A549 (cell line): ENCODE measurements around the gene CD200R1.

Source experiments
- BHLHE40 ChIP-seq: IDR thresholded peaks from 2 replicates; pipeline ENCODE4 v1.6.1; 2012; ENCODE audit warnings: low read depth, low read length, inconsistent platforms
- CBX8 ChIP-seq: fragments of 200-600 bp; sonication (generic); IDR thresholded peaks from 2 replicates; pipeline ENCODE4 v1.6.1; 2016
- CEBPB ChIP-seq, 2 experiments: fragments of >200 bp in 1 of 2; sonication (Bioruptor Twin) in 1 of 2; formaldehyde crosslinking in 1 of 2; IDR thresholded peaks; 2 replicates each; pipeline ENCODE4 v1.6.1; 2012 to 2016
- CTCF ChIP-seq: fragments of >200 bp; sonication (Bioruptor Twin); formaldehyde crosslinking; IDR thresholded peaks from 3 replicates; pipeline ENCODE4 v1.5.1; 2016
- NFE2L2 ChIP-seq: fragments of 150-350 bp; conservative IDR thresholded peaks from 2 replicates; pipeline ENCODE4 v1.6.1; 2014; ENCODE audit warnings: low read length
- POLR2A ChIP-seq: IDR thresholded peaks from 2 replicates; pipeline ENCODE4 v1.6.1; 2012; ENCODE audit warnings: mild to moderate bottlenecking, low read length
- REST ChIP-seq: fragments of 200-600 bp; sonication (generic); IDR thresholded peaks from 2 replicates; pipeline ENCODE4 v1.6.1; 2016; ENCODE audit warnings: antibody characterized with exemption, mild to moderate bottlenecking, moderate library complexity
- RFX5 ChIP-seq: fragments of 450-650 bp; IDR thresholded peaks from 2 replicates; pipeline ENCODE4 v1.7.1; 2014; ENCODE audit warnings: antibody characterized with exemption, mild to moderate bottlenecking, moderate library complexity

- no peak for TF ChIP-seq REST
- no peak for TF ChIP-seq POLR2A
- TF ChIP-seq CTCF = no peak
- TF ChIP-seq CEBPB (IDR thresholded peaks at IDR 0.05) = no peak
- no peak for TF ChIP-seq CBX8
- TF ChIP-seq NFE2L2 = no peak
- no peak for TF ChIP-seq BHLHE40
- TF ChIP-seq RFX5 = no peak
Observed at GRCh38 chr3:113008117-113008516, 33.2 kb upstream of the CD200R1 start.
